Left cardiac atrium (tissue), 4 donors: ENCODE measurements around the gene CHAMP1. TPM values are rescaled to one million over a fixed set of nuclear protein-coding genes. Genes with fewer than 3 reads are reported as not detected.

ENCODE experiments used
- ATAC-seq, 2 donors: fragments of 200-7000 bp; cut with Tn5 transposase; one replicate each; pipeline ENCODE4 v1.9.1; 2020; ENCODE audit warnings: mild to moderate bottlenecking in 2 of 2, moderate library complexity in 2 of 2
- DNase-seq: peaks from one replicate; pipeline ENCODE4 v3.0.0-alpha.2; 2020
- intact Hi-C, 2 donors: fragments of 100-400 bp; cut with DNase I; formaldehyde crosslinking; loops; one replicate each; pipeline versions ENCODE4 v1.14.1 to v1.15.1; 2022 to 2023
- total RNA-seq, 2 donors: library from RNA; stranded (reverse); fragmentation: NEBNext Ultra II Directional; extraction: Animal tissue kit (Norgen Biotek cat#: 25700); gene quantifications; one replicate each; pipeline ENCODE4 v1.2.1, GENCODE V29; 2021
- donor health status: DM: no; HTN: yes; CAD: no.
- donor health status: DM: no; HTN: yes; CAD: no; lungs with severe emphysema.
- donor health status: DM: yes; HTN: yes; CAD: no.
- donor health status: Dilated cardiomyopathy.

The CHAMP1 gene
- total RNA-seq, 2 donors from 2014 or later = 11.5 to 12.0 TPM

GRCh38 chr13:114296902-114297301, 17.4 kb upstream of the CHAMP1 start:
- ATAC-seq = no peak
- intact Hi-C loops = no loop called here
- DNase-seq = no peak

- DNase-seq (no peak), ATAC-seq (no peak)
- intact Hi-C loops = no loop called here
Measured at GRCh38 chr13:114298866-114299265, 15.4 kb upstream of the CHAMP1 start.

- ATAC-seq = no peak
- no peak for DNase-seq
- intact Hi-C loops = no loop called here
Measured at GRCh38 chr13:114299604-114300305, 14.5 kb upstream of the CHAMP1 start.

GRCh38 chr13:114303700-114304327, 10.5 kb upstream of the CHAMP1 start:
- intact Hi-C loops = no loop called here
- ATAC-seq (no peak), DNase-seq (no peak)

GRCh38 chr13:114304346-114305034, 9.8 kb upstream of the CHAMP1 start:
- no peak for ATAC-seq
- intact Hi-C loops = no loop called here
- DNase-seq = no peak

GRCh38 chr13:114309086-114309485, 5.2 kb upstream of the CHAMP1 start:
- DNase-seq (no peak), ATAC-seq (no peak)
- intact Hi-C loops = no loop called here

- intact Hi-C loops = no loop called here
- DNase-seq = no peak
- ATAC-seq = no peak
Measured at GRCh38 chr13:114309806-114310410, 4.4 kb upstream of the CHAMP1 start.

GRCh38 chr13:114310956-114311355, 3.3 kb upstream of the CHAMP1 start:
- no peak for DNase-seq
- no peak for ATAC-seq
- intact Hi-C loops = no loop called here

GRCh38 chr13:114311387-114311786, 2.9 kb upstream of the CHAMP1 start:
- intact Hi-C loops = no loop called here
- no peak for DNase-seq
- no peak for ATAC-seq

GRCh38 chr13:114311908-114312307, 2.4 kb upstream of the CHAMP1 start:
- DNase-seq = no peak
- ATAC-seq = no peak
- intact Hi-C loops = no loop called here

GRCh38 chr13:114313061-114313860, 1.0 kb upstream of the CHAMP1 start:
- intact Hi-C loops = no loop called here
- DNase-seq (no peak), ATAC-seq (no peak)

- intact Hi-C loops = no loop called here
- DNase-seq (no peak), ATAC-seq (no peak)
Measured at GRCh38 chr13:114315074-114315785, 927 bp downstream of the CHAMP1 start.

- no peak for DNase-seq
- intact Hi-C loops = no loop called here
- no peak for ATAC-seq
Measured at GRCh38 chr13:114318624-114319023, 4.3 kb downstream of the CHAMP1 start.

GRCh38 chr13:114319441-114319913, 5.2 kb downstream of the CHAMP1 start:
- DNase-seq = no peak
- intact Hi-C loops = no loop called here
- no peak for ATAC-seq

- intact Hi-C loops = no loop called here
- DNase-seq (no peak), ATAC-seq (peak; percentile 48 to 60)
Measured at GRCh38 chr13:114320065-114320464, 5.8 kb downstream of the CHAMP1 start.

GRCh38 chr13:114321256-114321655, 7.0 kb downstream of the CHAMP1 start:
- DNase-seq (no peak), ATAC-seq (no peak)
- intact Hi-C loops = no loop called here

- no peak for DNase-seq
- intact Hi-C loops = no loop called here
- ATAC-seq = no peak
Measured at GRCh38 chr13:114323349-114323748, 9.0 kb downstream of the CHAMP1 start.

GRCh38 chr13:114324334-114324733, 10.0 kb downstream of the CHAMP1 start:
- DNase-seq = no peak
- ATAC-seq = no peak
- intact Hi-C loops = no loop called here

GRCh38 chr13:114325729-114326128, 11.4 kb downstream of the CHAMP1 start:
- intact Hi-C loops = no loop called here
- DNase-seq (no peak), ATAC-seq (peak in 1 of 2 donors; percentile 15)
